HG03139 (cell line): ENCODE data around the gene FRK.
"Not testable (repeated sequence)": the region's sequence is repeated elsewhere in the genome, so short reads cannot be mapped to it uniquely, and the experiment has no call there.

ENCODE experiments used
- ATAC-seq: cut with Tn5 transposase; IDR thresholded peaks from one replicate; pipeline ENCODE4 v1.9.1; 2021; ENCODE audit not compliant: unreplicated experiment

The FRK gene

DNA sequence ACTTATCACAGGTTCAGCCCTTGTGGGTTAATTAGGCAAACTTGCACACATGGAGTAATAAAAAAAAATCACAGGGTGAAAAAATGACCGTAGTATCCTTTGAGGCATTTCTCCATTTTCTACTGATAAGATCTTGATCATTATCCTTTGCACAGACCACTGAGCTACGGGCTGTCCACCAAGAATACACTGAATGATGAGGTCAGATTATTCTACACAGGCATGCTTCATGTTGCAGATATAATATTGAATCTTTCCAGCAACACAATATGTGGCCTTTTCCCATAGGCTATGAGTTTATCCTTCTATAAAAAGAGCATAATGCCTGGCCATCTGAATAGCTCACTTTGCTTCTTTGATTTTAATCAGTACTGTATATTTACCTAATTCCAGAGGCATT, 168.9 kb downstream of the FRK start:
- no peak for ATAC-seq

DNA sequence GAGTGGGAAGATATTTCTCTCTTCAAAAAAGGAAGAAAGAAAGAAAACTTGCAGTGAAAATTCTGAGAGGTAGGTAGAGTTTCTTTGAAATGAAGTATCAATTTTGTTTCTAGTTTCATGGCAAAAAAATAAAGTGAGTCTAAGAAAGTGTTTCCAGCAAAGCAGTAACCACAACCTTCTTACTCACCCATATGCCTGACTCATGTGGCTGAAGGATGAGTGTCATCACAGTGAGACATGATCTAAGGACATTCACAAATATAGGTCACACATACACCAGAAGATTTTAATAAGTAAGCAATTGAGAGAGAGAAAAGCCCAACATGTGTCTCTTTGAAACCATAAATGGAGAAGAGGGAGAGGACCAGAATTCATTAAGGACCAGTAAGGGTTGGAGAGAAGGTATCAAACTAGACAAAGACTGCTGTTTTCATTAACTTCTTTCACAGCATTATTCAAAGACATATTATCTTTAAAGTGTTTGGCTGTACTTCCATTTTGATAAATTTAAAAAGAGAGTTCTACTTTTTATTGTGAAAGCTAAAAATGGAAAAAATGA, 169.5 kb downstream of the FRK start:
- ATAC-seq: peak; percentile 98

DNA sequence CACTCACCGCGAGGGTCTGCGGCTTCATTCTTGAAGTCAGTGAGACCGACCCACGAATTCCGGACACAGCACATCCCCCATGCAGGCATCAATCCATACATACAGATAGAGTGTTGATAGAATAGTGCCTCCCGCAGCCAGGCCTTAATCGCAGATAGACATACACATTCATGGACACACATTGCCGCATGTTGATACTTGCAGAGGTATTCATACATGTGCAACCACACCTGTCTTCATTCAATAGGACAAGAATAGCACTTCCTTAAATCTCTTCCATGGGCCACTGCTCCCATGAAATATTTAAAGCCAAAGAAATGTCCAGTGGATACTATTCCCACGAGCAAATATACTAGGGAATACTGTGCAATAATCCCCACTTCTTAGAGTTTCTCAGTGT, 170.5 kb downstream of the FRK start:
- no peak for ATAC-seq

DNA sequence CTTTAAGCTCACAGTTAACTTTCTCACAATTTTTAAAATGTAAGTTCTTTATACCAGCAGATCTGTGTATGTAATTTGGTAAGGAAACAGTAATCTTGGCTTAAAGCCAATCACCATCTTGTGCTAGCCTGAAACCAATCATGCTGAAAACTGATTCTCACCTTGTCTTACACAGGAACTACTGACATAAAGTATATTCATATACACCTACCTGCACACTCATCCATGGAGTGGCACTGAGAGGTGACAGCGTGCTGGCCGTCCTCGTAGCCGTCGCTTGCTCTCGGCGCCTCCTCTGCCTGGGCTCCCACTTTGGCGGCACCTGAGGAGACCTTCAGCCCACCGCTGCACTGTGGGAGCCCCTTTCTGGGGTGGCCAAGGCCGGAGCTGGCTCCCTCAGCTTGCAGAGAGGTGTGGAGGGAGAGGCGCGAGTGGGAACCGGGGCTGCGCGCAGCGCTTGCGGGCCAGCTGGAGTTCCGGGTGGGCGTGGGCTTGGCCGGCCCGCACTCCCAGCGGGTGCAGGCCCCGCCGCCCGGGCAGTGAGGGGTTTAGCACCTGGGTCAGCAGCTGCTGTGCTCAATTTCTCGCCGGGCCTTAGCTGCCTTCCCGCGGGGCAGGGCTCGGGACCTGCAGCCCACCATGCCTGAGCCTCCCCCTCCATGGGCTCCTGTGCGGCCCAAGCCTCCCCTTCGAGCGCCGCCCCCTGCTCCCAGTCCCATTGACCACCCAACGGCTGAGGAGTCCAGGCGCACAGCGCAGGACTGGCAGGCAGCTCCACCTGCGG, 171.8 kb downstream of the FRK start:
- ATAC-seq: not testable (repeated sequence)

DNA sequence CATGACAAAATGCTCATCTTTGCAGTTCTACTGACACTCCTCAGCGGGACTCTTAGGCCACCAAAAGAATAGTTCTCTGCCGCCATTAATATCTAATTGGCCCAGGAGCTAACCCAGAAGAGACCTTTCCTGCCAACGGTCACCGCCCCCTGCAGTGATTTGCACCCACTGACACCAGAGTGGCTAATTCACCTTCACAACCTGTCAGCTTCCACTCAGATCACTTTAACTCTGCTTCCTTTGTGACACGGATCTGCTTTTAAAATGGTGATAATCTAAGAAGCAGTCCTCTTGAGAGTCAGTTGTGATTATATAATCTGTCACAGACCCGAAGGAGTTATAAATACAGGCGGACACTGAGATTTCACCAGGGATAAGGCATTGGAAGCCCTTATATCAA, 172.8 kb downstream of the FRK start:
- ATAC-seq: no peak

DNA sequence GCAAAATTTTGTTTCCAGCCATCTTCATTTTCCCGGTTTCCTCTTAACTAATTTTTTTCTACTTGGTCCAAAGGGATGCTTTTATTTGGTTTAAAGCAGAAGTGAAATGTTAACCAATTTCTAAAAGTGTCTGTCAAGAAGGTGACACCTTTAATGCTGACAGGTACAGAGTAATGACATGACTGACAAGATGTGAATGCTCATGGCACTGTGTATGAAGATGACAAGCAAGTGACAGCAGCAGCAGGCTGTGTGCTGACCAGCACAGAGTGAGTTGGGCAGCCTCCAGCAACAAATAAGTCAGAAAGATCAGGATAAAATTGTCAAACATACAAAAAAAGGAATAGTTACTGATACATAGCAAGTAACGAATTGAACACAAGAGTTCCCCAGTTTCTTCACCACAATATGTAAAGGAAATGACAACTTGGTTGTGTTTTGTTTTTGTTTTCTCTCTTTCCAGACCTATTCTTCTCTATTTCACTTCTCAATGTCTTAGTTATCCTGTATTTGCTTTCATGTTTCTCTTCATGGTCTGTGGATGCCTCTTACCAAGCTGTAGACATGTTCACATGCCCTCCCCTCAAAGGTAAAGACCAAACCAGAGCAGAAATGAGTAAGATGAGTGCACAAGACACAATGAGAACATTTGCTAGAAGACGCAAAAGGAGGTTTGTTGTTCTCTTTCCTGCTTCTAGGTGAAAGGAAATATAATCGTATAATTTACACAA, 174.9 kb downstream of the FRK start:
- peak; percentile 51 for ATAC-seq

DNA sequence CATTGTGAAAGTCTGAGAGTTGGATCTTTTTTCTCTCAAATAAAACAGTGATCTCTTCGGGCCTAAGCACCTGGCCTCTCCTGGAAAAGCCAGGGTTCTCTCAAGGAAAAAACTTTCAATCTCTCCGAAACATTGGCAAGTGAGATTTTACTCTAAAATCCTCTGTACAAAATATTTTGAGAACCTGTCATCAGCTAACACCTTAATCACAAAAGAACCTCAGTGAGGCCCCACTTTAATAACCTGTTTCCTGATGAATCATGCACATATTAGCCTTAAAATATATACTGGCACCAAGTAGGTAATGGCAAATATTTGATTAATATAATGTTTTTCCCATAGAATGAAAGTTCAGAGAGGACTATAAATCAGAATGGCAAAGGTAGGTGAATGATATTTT, 177.9 kb downstream of the FRK start:
- no peak for ATAC-seq

DNA sequence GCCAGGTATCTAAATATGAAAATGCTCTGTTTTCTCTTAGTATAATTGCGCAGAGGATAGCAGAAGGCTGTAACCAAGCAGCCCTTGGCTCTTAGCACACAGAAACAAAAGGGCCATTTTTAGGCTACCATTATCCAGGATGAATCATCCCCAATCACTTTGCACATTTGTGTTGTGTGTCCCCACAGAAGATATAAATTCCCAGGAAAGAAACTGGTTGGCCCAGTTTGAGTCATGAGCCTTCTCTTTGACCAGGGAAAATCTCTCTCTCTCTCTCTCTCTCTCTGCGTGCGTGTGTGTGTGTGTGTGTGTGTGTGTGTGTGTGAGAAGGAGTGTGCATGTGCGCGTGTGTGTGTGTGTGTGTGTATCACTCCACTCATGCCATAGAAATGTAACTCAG, 178.5 kb downstream of the FRK start:
- no peak for ATAC-seq
